Measurements from ENCODE around the gene GRID2.
"Not testable (repeated sequence)": the region's sequence is repeated elsewhere in the genome, so short reads cannot be mapped to it uniquely, and the experiment has no call there.

- TF ChIP-seq CTCF, POLR2A (IDR thresholded peaks at IDR 0.05): not testable (repeated sequence)
Measured at GRCh38 chr4:93366169-93366755, 1062.5 kb downstream of the GRID2 start.
